ENCODE data around the gene MROH9. TPM values are rescaled to one million over a fixed set of nuclear protein-coding genes. Genes with fewer than 3 reads are reported as not detected.

MROH9 gene
- polyA plus RNA-seq, 1 of the 3 experiments (the other 2 are of a cell fraction) = 0.26 TPM

- H3K9ac ChIP-seq = no peak overlapping the region
- no peak overlapping the region for H3K4me3 ChIP-seq (ENCODE audit: low read depth in 2 of 2, low read length in 1 of 2)
- no peak overlapping the region for H2AFZ ChIP-seq (ENCODE audit: low read depth)
- WGBS (ENCODE audit: low lambda C conversion rate) = 3% methylated on average over 4 of the region's 4 CpGs
- no peak for DNase-seq
- no peak overlapping the region for H3K27ac ChIP-seq (ENCODE audit: low read depth in 2 of 2, low read length in 1 of 2)
- H3K79me2 ChIP-seq (ENCODE audit: insufficient read depth) = no peaks in the 10 kb centered on the region
- H3K36me3 ChIP-seq (replicated peaks in 1 of 2; ENCODE audit: control insufficient read depth in 1 of 2, insufficient read depth in 2 of 2, low read length in 1 of 2) = no peaks in the 10 kb centered on the region
- no peak overlapping the region for H3K4me2 ChIP-seq
- no peaks in the 10 kb centered on the region for H3K9me3 ChIP-seq
- ChIA-PET CTCF (no interaction called here), POLR2A (no interaction called here)
- H4K20me1 ChIP-seq (ENCODE audit: insufficient read depth) = no peaks in the 10 kb centered on the region
- no peaks in the 10 kb centered on the region for H3K9me2 ChIP-seq
- TF ChIP-seq CTCF (IDR thresholded peaks at IDR 0.05) = no peak
- TF ChIP-seq MXI1 (IDR thresholded peaks at IDR 0.05; ENCODE audit: low read depth, low read length) = no peak
- TF ChIP-seq CHD2 (IDR thresholded peaks at IDR 0.05; ENCODE audit: low read length, partially characterized antibody) = no peak
- no peak for TF ChIP-seq USF2 (IDR thresholded peaks at IDR 0.05; ENCODE audit: borderline replicate concordance, low read depth, low read length)
- TF ChIP-seq FOXM1 (IDR thresholded peaks at IDR 0.05; ENCODE audit: low read depth) = no peak
- TF ChIP-seq RAD21 (IDR thresholded peaks at IDR 0.05; ENCODE audit: low read length) = no peak
- no peak for TF ChIP-seq EZH2phosphoT487 (IDR thresholded peaks at IDR 0.05; ENCODE audit: borderline replicate concordance, low read depth)
- no peak for TF ChIP-seq IRF3 (IDR thresholded peaks at IDR 0.05; ENCODE audit: low read depth, low read length)
- no peak for TF ChIP-seq FOXJ3 (CRISPR knock-in tag; IDR thresholded peaks at IDR 0.05)
- no peak for TF ChIP-seq RFX5 (IDR thresholded peaks at IDR 0.05; ENCODE audit: low read length)
- TF ChIP-seq YY1 (IDR thresholded peaks at IDR 0.05; ENCODE audit: low read depth) = no peak
- TF ChIP-seq EP300 (IDR thresholded peaks at IDR 0.05; ENCODE audit: borderline replicate concordance in 1 of 2, low read depth in 1 of 2, low read length in 1 of 2) = no peak
- H3K27me3 ChIP-seq (ENCODE audit: insufficient read depth) = peaks cover 25% of the 10 kb centered on the region
- no peaks in the 10 kb centered on the region for H3K4me1 ChIP-seq (ENCODE audit: control insufficient read depth in 1 of 2, insufficient read depth in 2 of 2, low read depth in 1 of 2, low read length in 1 of 2)
- H3F3A ChIP-seq (replicated peaks; ENCODE audit: insufficient read depth) = no peaks in the 10 kb centered on the region
These were observed 79.5 kb downstream of the MROH9 start for GRCh38 chr1:171014880-171015279.

- H3K27ac ChIP-seq (ENCODE audit: low read depth in 2 of 2, low read length in 1 of 2) = no peak overlapping the region
- no peak overlapping the region for H3K9ac ChIP-seq
- no peaks in the 10 kb centered on the region for H3K9me2 ChIP-seq
- peaks cover 3% of the 10 kb centered on the region; the same call in 1 of the 2 replicates for H3K9me3 ChIP-seq
- CTCF ChIA-PET = no interaction called here
- 0% methylated on average over 2 of the region's 2 CpGs for WGBS (ENCODE audit: low lambda C conversion rate)
- no peaks in the 10 kb centered on the region for H3K79me2 ChIP-seq (ENCODE audit: insufficient read depth)
- H3K27me3 ChIP-seq (ENCODE audit: insufficient read depth) = peaks cover 23% of the 10 kb centered on the region
- H3K36me3 ChIP-seq (replicated peaks in 1 of 2; ENCODE audit: control insufficient read depth in 1 of 2, insufficient read depth in 2 of 2, low read length in 1 of 2) = no peaks in the 10 kb centered on the region
- no peak overlapping the region for H3K4me3 ChIP-seq (ENCODE audit: low read depth in 2 of 2, low read length in 1 of 2)
- no peak for DNase-seq
- H3K4me2 ChIP-seq = no peak overlapping the region
- H2AFZ ChIP-seq (ENCODE audit: low read depth) = no peak overlapping the region
- H4K20me1 ChIP-seq (ENCODE audit: insufficient read depth) = no peaks in the 10 kb centered on the region
- POLR2A ChIA-PET = no interaction called here
- H3F3A ChIP-seq (replicated peaks; ENCODE audit: insufficient read depth) = no peaks in the 10 kb centered on the region
- H3K4me1 ChIP-seq (ENCODE audit: control insufficient read depth in 1 of 2, insufficient read depth in 2 of 2, low read depth in 1 of 2, low read length in 1 of 2) = no peaks in the 10 kb centered on the region
- TF ChIP-seq USF1 (IDR thresholded peaks at IDR 0.05; ENCODE audit: borderline replicate concordance, low read depth) (no peak), CHD2 (IDR thresholded peaks at IDR 0.05; ENCODE audit: low read length, partially characterized antibody) (no peak), REST (IDR thresholded peaks at IDR 0.05; ENCODE audit: low read depth, low read length) (no peak), EZH2phosphoT487 (IDR thresholded peaks at IDR 0.05; ENCODE audit: borderline replicate concordance, low read depth) (no peak), FOXJ3 (CRISPR knock-in tag; IDR thresholded peaks at IDR 0.05) (no peak), NFIC (IDR thresholded peaks at IDR 0.05; ENCODE audit: borderline replicate concordance) (no peak), MAX (IDR thresholded peaks at IDR 0.05; ENCODE audit: low read depth) (no peak), RCOR1 (IDR thresholded peaks at IDR 0.05; ENCODE audit: low read length) (no peak), TAF1 (IDR thresholded peaks at IDR 0.05; ENCODE audit: borderline replicate concordance, low read depth, low read length) (no peak)
These were observed 82.1 kb downstream of the MROH9 start for GRCh38 chr1:171017426-171017825.

Measured in SK-N-SH (cell line).